ENCODE measurements around the gene ZNF276. TPM values are rescaled to one million over a fixed set of nuclear protein-coding genes. Genes with fewer than 3 reads are reported as not detected.

ZNF276 gene
- total and polyA plus RNA-seq, 2 experiments from 2014 or later = 4.3 to 12.0 TPM

GRCh38 chr16:89700649-89701424 is 20.5 kb upstream of the ZNF276 start:
- Histone ChIP-seq H4K20me1 (ENCODE audit: insufficient read depth) (no peaks in the 10 kb centered on the region), H3K9me2 (ENCODE audit: insufficient read depth) (no peaks in the 10 kb centered on the region), H3K9me3 (ENCODE audit: low read depth) (no peaks in the 10 kb centered on the region), H2AFZ (peak overlapping the region; percentile 82), H3K79me2 (ENCODE audit: insufficient read depth) (no peaks in the 10 kb centered on the region), H3K36me3 (ENCODE audit: low read depth) (no peaks in the 10 kb centered on the region; the same call in 1 of the 2 replicates), H3K4me1 (ENCODE audit: insufficient read depth) (peaks cover 6% of the 10 kb centered on the region), H3K4me3 (peak overlapping the region; percentile 85), H3K9ac (peak overlapping the region; percentile 84), H3K27me3 (replicated peaks; ENCODE audit: insufficient read depth) (no peaks in the 10 kb centered on the region), H3K27ac (peak overlapping the region; percentile 71), H3K4me2 (ENCODE audit: unreplicated experiment) (peak overlapping the region; percentile 97), H3F3A (ENCODE audit: insufficient read depth) (0 out of 2 replicates have a peak, but pooled peaks cover 4% of the 10 kb centered on the region)
- WGBS, 2 experiments (ENCODE audit: low coverage in 1 of 2, low lambda C conversion rate in 2 of 2, missing lambda C conversion rate in 2 of 2) = 3 to 4% methylated on average over 28 to 49 of the region's 78 CpGs
- TF ChIP-seq EZH2 (IDR thresholded peaks at IDR 0.05; ENCODE audit: insufficient read depth, poor library complexity, severe bottlenecking) = no peak
- TF ChIP-seq EZH2phosphoT487 (IDR thresholded peaks at IDR 0.05; ENCODE audit: insufficient read depth, low read depth) = no peak
- in situ Hi-C loops (cut with MboI) = no loop called here
- DNase-seq = peak; percentile 82

- Histone ChIP-seq H4K20me1 (ENCODE audit: insufficient read depth) (no peaks in the 10 kb centered on the region), H3K4me1 (ENCODE audit: insufficient read depth) (peaks cover 10% of the 10 kb centered on the region), H3K36me3 (ENCODE audit: low read depth) (no peaks in the 10 kb centered on the region; the same call in 1 of the 2 replicates), H3K9ac (peak within 1 kb of the TSS; percentile 84), H3K4me3 (peak within 1 kb of the TSS; percentile 85), H2AFZ (peak within 1 kb of the TSS; percentile 82), H3K9me2 (ENCODE audit: insufficient read depth) (no peaks in the 10 kb centered on the region), H3F3A (ENCODE audit: insufficient read depth) (0 out of 2 replicates have a peak, but pooled peaks cover 4% of the 10 kb centered on the region), H3K27ac (peak within 1 kb of the TSS; percentile 71), H3K4me2 (ENCODE audit: unreplicated experiment) (peak within 1 kb of the TSS; percentile 97), H3K79me2 (ENCODE audit: insufficient read depth) (no peaks in the 10 kb centered on the region), H3K9me3 (ENCODE audit: low read depth) (no peaks in the 10 kb centered on the region), H3K27me3 (replicated peaks; ENCODE audit: insufficient read depth) (no peaks in the 10 kb centered on the region)
- in situ Hi-C loops (cut with MboI) = no loop called here
- 4% methylated on average over 81 to 83 of the region's 97 CpGs for WGBS, 2 experiments (ENCODE audit: low coverage in 1 of 2, low lambda C conversion rate in 2 of 2, missing lambda C conversion rate in 2 of 2)
- DNase-seq = peak; percentile 88
- TF ChIP-seq EZH2 (IDR thresholded peaks at IDR 0.05; ENCODE audit: insufficient read depth, poor library complexity, severe bottlenecking) = no peak
- no peak for TF ChIP-seq EZH2phosphoT487 (IDR thresholded peaks at IDR 0.05; ENCODE audit: insufficient read depth, low read depth)
Observed at GRCh38 chr16:89701425-89702406, 19.6 kb upstream of the ZNF276 start, which contains the start of gene SPATA2L. Gene SPATA2L (minus strand): TSS chr16:89701705. CDS start chr16:89701232, 473 bp downstream.

GRCh38 chr16:89704281-89704680 is 17.1 kb upstream of the ZNF276 start:
- no peak overlapping the region for H3K4me2 ChIP-seq (ENCODE audit: unreplicated experiment)
- no peak overlapping the region for H3K4me3 ChIP-seq
- peaks cover 10% of the 10 kb centered on the region for H3K4me1 ChIP-seq (ENCODE audit: insufficient read depth)
- H3K27me3 ChIP-seq (replicated peaks; ENCODE audit: insufficient read depth) = no peaks in the 10 kb centered on the region
- H3K36me3 ChIP-seq (ENCODE audit: low read depth) = no peaks in the 10 kb centered on the region
- no peaks in the 10 kb centered on the region for H3K9me2 ChIP-seq (ENCODE audit: insufficient read depth)
- no peaks in the 10 kb centered on the region for H4K20me1 ChIP-seq (ENCODE audit: insufficient read depth)
- no peaks in the 10 kb centered on the region for H3K9me3 ChIP-seq (ENCODE audit: low read depth)
- no peak overlapping the region for H3K9ac ChIP-seq
- TF ChIP-seq EZH2phosphoT487 (IDR thresholded peaks at IDR 0.05; ENCODE audit: insufficient read depth, low read depth) (no peak), EZH2 (IDR thresholded peaks at IDR 0.05; ENCODE audit: insufficient read depth, poor library complexity, severe bottlenecking) (no peak)
- in situ Hi-C loops (cut with MboI) = no loop called here
- H3F3A ChIP-seq (ENCODE audit: insufficient read depth) = 0 out of 2 replicates have a peak, but pooled peaks cover 4% of the 10 kb centered on the region
- no peak overlapping the region for H3K27ac ChIP-seq
- no peak for DNase-seq
- no peak overlapping the region for H2AFZ ChIP-seq
- 50 to 61% methylated on average over 13 of the region's 13 CpGs for WGBS, 2 experiments (ENCODE audit: low coverage in 1 of 2, low lambda C conversion rate in 2 of 2, missing lambda C conversion rate in 2 of 2)
- H3K79me2 ChIP-seq (ENCODE audit: insufficient read depth) = no peaks in the 10 kb centered on the region

GRCh38 chr16:89705006-89705405 is 16.3 kb upstream of the ZNF276 start:
- H3K4me1 ChIP-seq (ENCODE audit: insufficient read depth) = peaks cover 10% of the 10 kb centered on the region
- no peaks in the 10 kb centered on the region for H3K79me2 ChIP-seq (ENCODE audit: insufficient read depth)
- no peaks in the 10 kb centered on the region for H3K36me3 ChIP-seq (ENCODE audit: low read depth)
- H3K4me3 ChIP-seq = no peak overlapping the region
- no peaks in the 10 kb centered on the region for H4K20me1 ChIP-seq (ENCODE audit: insufficient read depth)
- 65 to 70% methylated on average over 15 of the region's 15 CpGs for WGBS, 2 experiments (ENCODE audit: low coverage in 1 of 2, low lambda C conversion rate in 2 of 2, missing lambda C conversion rate in 2 of 2)
- DNase-seq = no peak
- no peaks in the 10 kb centered on the region for H3K9me3 ChIP-seq (ENCODE audit: low read depth)
- TF ChIP-seq EZH2 (IDR thresholded peaks at IDR 0.05; ENCODE audit: insufficient read depth, poor library complexity, severe bottlenecking) = no peak
- TF ChIP-seq EZH2phosphoT487 (IDR thresholded peaks at IDR 0.05; ENCODE audit: insufficient read depth, low read depth) = no peak
- H2AFZ ChIP-seq = no peak overlapping the region
- H3K9me2 ChIP-seq (ENCODE audit: insufficient read depth) = no peaks in the 10 kb centered on the region
- in situ Hi-C loops (cut with MboI) = no loop called here
- H3F3A ChIP-seq (ENCODE audit: insufficient read depth) = no peaks in the 10 kb centered on the region
- H3K9ac ChIP-seq = no peak overlapping the region
- H3K27me3 ChIP-seq (replicated peaks; ENCODE audit: insufficient read depth) = no peaks in the 10 kb centered on the region
- no peak overlapping the region for H3K27ac ChIP-seq
- H3K4me2 ChIP-seq (ENCODE audit: unreplicated experiment) = no peak overlapping the region

Data from GM23248 (cell line).